A673 (cell line): ENCODE data around the gene ENOX2. TPM values are rescaled to one million over a fixed set of nuclear protein-coding genes. Genes with fewer than 3 reads are reported as not detected.

Source experiments
- BruUV-seq: library from RNA; stranded (reverse); fragments of 400-500 nt; replicated peaks from 2 replicates; lab custom pipeline; 2021; lab: Mats Ljungman, UMichigan
- CTCF ChIA-PET: fragments of 300-600 bp; sonication (Branson Sonifier 250); formaldehyde crosslinking; loops from one replicate; lab custom pipeline; 2022; ENCODE audit warnings: antibody characterized with exemption; lab: Charles Lee
- POLR2A ChIA-PET: fragments of 300-600 bp; sonication (Branson Sonifier 250); formaldehyde crosslinking; loops from one replicate; lab custom pipeline; 2022; ENCODE audit warnings: antibody characterized with exemption; ENCODE audit not compliant: low non-redundant PET; lab: Charles Lee
- DNase-seq: peaks from one replicate; pipeline ENCODE4 v3.0.0-alpha.2; 2015; ENCODE audit warnings: low spot score
- H3K27ac ChIP-seq: fragments of 200-600 bp; sonication (generic); 2 replicates; pipeline ENCODE4 v1.5.1; 2016; ENCODE audit warnings: mixed run types, low read depth, mild to moderate bottlenecking, mixed read lengths, antibody characterized with exemption, low read length; ENCODE audit not compliant: poor library complexity, severe bottlenecking
- H3K27me3 ChIP-seq: fragments of 200-600 bp; sonication (generic); replicated peaks from 2 replicates; pipeline ENCODE4 v1.6.1; 2017; ENCODE audit warnings: mixed run types, low read depth, mild to moderate bottlenecking, mixed read lengths, antibody characterized with exemption, low read length; ENCODE audit not compliant: insufficient read depth, poor library complexity
- H3K36me3 ChIP-seq: fragments of 200-600 bp; sonication (generic); 2 replicates; pipeline ENCODE4 v1.6.1; 2016; ENCODE audit warnings: mixed run types, mild to moderate bottlenecking, mixed read lengths, antibody characterized with exemption, low read length; ENCODE audit not compliant: insufficient read depth, poor library complexity, severe bottlenecking
- H3K4me1 ChIP-seq: fragments of 200-600 bp; sonication (generic); 2 replicates; pipeline ENCODE4 v1.6.1; 2017; ENCODE audit warnings: mixed run types, mild to moderate bottlenecking, mixed read lengths, antibody characterized with exemption, low read length; ENCODE audit not compliant: insufficient read depth, poor library complexity, severe bottlenecking
- H3K4me3 ChIP-seq: fragments of 200-600 bp; sonication (generic); 2 replicates; pipeline ENCODE4 v1.5.1; 2016; ENCODE audit warnings: low read depth, mixed run types, mild to moderate bottlenecking, mixed read lengths, low read length; ENCODE audit not compliant: poor library complexity, severe bottlenecking
- H3K9me3 ChIP-seq: fragments of 200-600 bp; sonication (generic); 2 replicates; pipeline ENCODE4 v1.6.1; 2016; ENCODE audit warnings: mixed run types, low read depth, mild to moderate bottlenecking, mixed read lengths, antibody characterized with exemption, low read length; ENCODE audit not compliant: poor library complexity, severe bottlenecking
- CTCF ChIP-seq: fragments of 300-800, 200-600 bp; sonication (generic); conservative IDR thresholded peaks from 2 replicates; pipeline ENCODE4 v1.5.1; 2017; ENCODE audit warnings: low read depth, mild to moderate bottlenecking, antibody characterized with exemption, low read length, moderate library complexity, mixed read lengths
- EZH2 ChIP-seq: fragments of 200-600 bp; sonication (generic); IDR thresholded peaks from 2 replicates; pipeline ENCODE4 v1.6.1; 2017; ENCODE audit warnings: borderline replicate concordance, low read depth, mild to moderate bottlenecking, mixed read lengths, antibody characterized with exemption, low read length; ENCODE audit not compliant: poor library complexity, severe bottlenecking
- intact Hi-C: fragments of 100-400 bp; cut with micrococcal nuclease; formaldehyde crosslinking; loops from one replicate; pipeline ENCODE4 v1.10.0; 2022; ENCODE audit not compliant: unreplicated experiment
- total RNA-seq: library from RNA; stranded (reverse); gene quantifications from 2 replicates; pipeline ENCODE4 v1.2.3, GENCODE V29; 2021

The ENOX2 gene
- total RNA-seq, 1 experiment from 2014 or later = 12.9 TPM

- intact Hi-C loops = no loop called here
- ChIA-PET CTCF (no interaction called here), POLR2A (no interaction called here)
- TF ChIP-seq EZH2 (no peak), CTCF (no peak)
- H3K27ac ChIP-seq = no peak overlapping the region
- no TSS peak for BruUV-seq
- H3K36me3 ChIP-seq = no peaks in the 10 kb centered on the region
- H3K27me3 ChIP-seq = no peaks in the 10 kb centered on the region
- no peak overlapping the region for H3K4me3 ChIP-seq
- H3K9me3 ChIP-seq = peaks cover 4% of the 10 kb centered on the region
- DNase-seq = no peak
- no peaks in the 10 kb centered on the region for H3K4me1 ChIP-seq
Observed at GRCh38 chrX:130879869-130880268, 23.1 kb downstream of the ENOX2 start.

GRCh38 chrX:130878350-130879341 is 24.4 kb downstream of the ENOX2 start:
- ChIA-PET POLR2A (no interaction called here), CTCF (no interaction called here)
- TF ChIP-seq EZH2 (no peak), CTCF (no peak)
- no peak overlapping the region for H3K4me3 ChIP-seq
- H3K4me1 ChIP-seq = no peaks in the 10 kb centered on the region
- no peak for DNase-seq
- peaks cover 4% of the 10 kb centered on the region for H3K9me3 ChIP-seq
- BruUV-seq = no TSS peak
- no peaks in the 10 kb centered on the region for H3K36me3 ChIP-seq
- no peak overlapping the region for H3K27ac ChIP-seq
- intact Hi-C loops = no loop called here
- H3K27me3 ChIP-seq = no peaks in the 10 kb centered on the region

GRCh38 chrX:130877892-130878341 is 25.1 kb downstream of the ENOX2 start:
- Histone ChIP-seq H3K36me3 (no peaks in the 10 kb centered on the region), H3K27me3 (no peaks in the 10 kb centered on the region), H3K27ac (no peak overlapping the region), H3K4me3 (no peak overlapping the region), H3K9me3 (peaks cover 4% of the 10 kb centered on the region), H3K4me1 (no peaks in the 10 kb centered on the region)
- TF ChIP-seq CTCF (no peak), EZH2 (no peak)
- intact Hi-C loops = no loop called here
- BruUV-seq = no TSS peak
- POLR2A ChIA-PET = no interaction called here
- no peak for DNase-seq
- CTCF ChIA-PET = no interaction called here
